ENCODE data around the gene MAP3K2.
A peak's percentile ranks its signal among the peaks of the same experiment; 100 is the strongest.

Gene MAP3K2

DNA sequence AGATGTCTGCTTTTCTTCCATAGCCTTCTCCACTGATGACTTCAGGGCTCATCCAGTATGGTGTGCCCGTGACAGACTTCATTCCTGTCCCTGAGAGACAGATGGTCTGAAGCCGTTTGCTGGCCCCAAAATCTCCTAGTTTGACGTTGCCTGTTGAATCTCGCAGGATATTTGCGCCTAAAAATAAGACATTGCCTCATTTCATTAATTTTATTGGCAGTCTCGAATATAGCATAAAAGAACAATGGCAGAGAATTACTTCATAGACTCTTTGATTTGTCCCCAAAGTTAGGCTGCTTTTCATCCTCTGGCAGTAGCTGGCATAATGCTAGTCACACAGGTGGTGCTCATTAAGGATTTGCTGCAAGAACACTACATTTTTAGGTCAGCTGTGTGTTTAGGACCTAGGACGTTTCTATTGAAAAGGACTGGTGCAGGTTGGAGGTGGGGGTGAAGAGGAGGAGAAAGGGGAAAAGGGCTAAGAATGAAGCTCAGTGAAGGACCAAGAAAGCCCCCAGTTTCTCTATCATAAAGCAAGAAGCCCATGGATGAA lies 79.1 kb downstream of the MAP3K2 start:
- Histone ChIP-seq H3K4me1 (ENCODE audit: control insufficient read depth, insufficient read depth, low read length) (no peaks in the 10 kb centered on the region), H3K27ac (ENCODE audit: low read depth, low read length) (no peak overlapping the region), H3K36me3 (ENCODE audit: control insufficient read depth, insufficient read depth, low read length) (peaks cover 8% of the 10 kb centered on the region), H3K27me3 (ENCODE audit: control insufficient read depth, insufficient read depth, low read length) (no peaks in the 10 kb centered on the region), H3K4me3 (ENCODE audit: low read length) (no peak overlapping the region), H3K9ac (ENCODE audit: low read length) (no peak overlapping the region)

DNA sequence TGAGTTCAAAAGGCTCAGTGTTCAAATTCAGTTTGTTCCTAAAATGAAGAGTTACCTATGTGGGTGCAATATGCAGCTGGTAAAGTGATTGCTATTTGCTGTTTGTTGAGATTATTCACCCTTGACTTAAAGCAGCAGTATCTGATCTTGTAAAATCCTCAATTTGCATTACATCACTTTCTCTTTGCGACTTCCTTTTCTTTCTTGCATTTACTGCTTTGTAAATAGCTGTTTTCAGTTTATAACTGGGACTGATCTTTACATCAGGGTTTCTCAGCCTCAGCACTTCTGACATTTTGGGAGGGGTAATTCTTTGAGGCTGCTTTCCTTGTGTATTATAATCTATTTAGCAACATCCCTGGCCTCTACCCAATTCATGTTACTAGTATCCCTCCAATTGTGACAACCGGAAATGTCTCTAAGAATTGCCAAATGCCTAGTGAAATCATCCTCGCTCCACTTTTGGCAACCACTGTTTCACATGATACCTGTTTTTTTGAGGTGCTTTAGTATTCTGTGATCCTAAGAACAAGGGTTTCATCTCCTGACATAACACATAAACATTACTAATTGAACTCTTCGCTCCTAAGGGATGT lies 81.7 kb downstream of the MAP3K2 start:
- Histone ChIP-seq H3K4me3 (ENCODE audit: low read length) (no peak overlapping the region), H3K9ac (ENCODE audit: low read length) (no peak overlapping the region), H3K27me3 (ENCODE audit: control insufficient read depth, insufficient read depth, low read length) (no peaks in the 10 kb centered on the region), H3K36me3 (ENCODE audit: control insufficient read depth, insufficient read depth, low read length) (peaks cover 5% of the 10 kb centered on the region), H3K4me1 (ENCODE audit: control insufficient read depth, insufficient read depth, low read length) (no peaks in the 10 kb centered on the region), H3K27ac (ENCODE audit: low read depth, low read length) (no peak overlapping the region)

DNA sequence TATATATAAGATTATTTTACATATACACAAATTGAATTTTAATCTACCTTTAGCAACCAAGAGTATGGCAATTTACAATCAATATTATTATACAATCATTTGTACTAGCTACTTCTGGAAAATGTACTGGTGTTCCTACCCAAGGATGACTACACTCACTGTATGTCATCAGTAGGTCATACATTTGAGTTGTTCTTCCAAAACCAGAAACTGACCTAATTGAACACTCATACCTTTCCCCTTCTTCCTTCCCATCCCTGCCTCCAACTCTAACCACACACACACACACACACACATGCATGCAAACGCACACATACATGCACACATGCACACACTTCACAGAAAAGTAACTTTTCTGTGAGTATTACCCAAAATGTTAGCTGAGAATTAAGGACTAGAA lies 85.6 kb downstream of the MAP3K2 start:
- H3K27me3 ChIP-seq (ENCODE audit: control insufficient read depth, insufficient read depth, low read length) = no peaks in the 10 kb centered on the region
- H3K9ac ChIP-seq (ENCODE audit: low read length) = no peak overlapping the region
- no peak overlapping the region for H3K27ac ChIP-seq (ENCODE audit: low read depth, low read length)
- H3K4me1 ChIP-seq (ENCODE audit: control insufficient read depth, insufficient read depth, low read length) = no peaks in the 10 kb centered on the region
- peaks cover 2% of the 10 kb centered on the region for H3K36me3 ChIP-seq (ENCODE audit: control insufficient read depth, insufficient read depth, low read length)
- no peak overlapping the region for H3K4me3 ChIP-seq (ENCODE audit: low read length)

DNA sequence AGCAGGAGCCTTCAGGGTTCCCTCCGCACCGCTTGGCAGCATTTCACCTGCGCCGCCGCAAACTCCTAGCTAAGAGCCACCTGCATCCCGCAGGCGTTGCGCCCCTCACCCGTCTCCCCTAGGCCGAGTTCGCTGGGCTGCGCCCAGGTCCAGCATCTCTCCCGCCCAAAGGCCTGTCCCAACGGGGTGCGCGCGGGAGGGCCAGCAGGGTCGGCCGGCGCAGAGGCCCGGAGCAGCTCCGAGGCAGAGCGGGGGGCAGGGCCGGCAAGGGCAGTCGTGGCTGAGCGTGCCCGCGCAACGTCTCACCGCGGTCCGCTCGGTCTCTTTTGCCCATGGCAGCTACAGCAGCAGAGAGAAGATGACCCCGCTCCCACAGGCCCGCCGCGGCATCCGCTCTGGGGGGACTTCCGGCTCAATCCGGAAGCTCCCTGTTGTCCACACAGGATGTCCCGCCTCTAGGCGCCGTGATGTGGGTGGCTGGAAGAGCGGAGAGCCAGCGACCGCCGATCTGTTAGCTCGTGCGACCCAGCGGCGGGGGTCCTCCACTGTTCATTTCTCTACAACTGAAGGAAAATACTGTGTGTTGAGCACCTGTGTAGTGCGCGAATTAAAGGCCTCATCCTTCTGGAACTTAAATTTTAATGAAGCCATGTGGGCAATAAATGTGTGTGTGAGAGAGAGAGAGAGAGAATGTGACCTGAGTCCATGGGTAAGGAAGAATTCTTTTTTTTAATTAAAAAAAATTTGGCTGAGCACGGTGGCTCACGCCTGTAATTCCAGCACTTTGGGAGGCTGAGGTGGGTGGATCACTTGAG lies 93.8 kb downstream of the MAP3K2 start, which contains the start of gene ERCC3:
Gene ERCC3 (minus strand): TSS at position 397 of the 815 bp plus-strand sequence. CDS start 63 bp downstream, at position 334.
- Histone ChIP-seq H3K27ac (ENCODE audit: low read depth, low read length) (peak within 1 kb of the TSS; percentile 76), H3K36me3 (ENCODE audit: control insufficient read depth, insufficient read depth, low read length) (peaks cover 17% of the 10 kb centered on the region), H3K4me1 (ENCODE audit: control insufficient read depth, insufficient read depth, low read length) (peaks cover 2% of the 10 kb centered on the region), H3K27me3 (ENCODE audit: control insufficient read depth, insufficient read depth, low read length) (no peaks in the 10 kb centered on the region), H3K9ac (ENCODE audit: low read length) (peak within 1 kb of the TSS; percentile 94), H3K4me3 (ENCODE audit: low read length) (peak within 1 kb of the TSS; percentile 95)

DNA sequence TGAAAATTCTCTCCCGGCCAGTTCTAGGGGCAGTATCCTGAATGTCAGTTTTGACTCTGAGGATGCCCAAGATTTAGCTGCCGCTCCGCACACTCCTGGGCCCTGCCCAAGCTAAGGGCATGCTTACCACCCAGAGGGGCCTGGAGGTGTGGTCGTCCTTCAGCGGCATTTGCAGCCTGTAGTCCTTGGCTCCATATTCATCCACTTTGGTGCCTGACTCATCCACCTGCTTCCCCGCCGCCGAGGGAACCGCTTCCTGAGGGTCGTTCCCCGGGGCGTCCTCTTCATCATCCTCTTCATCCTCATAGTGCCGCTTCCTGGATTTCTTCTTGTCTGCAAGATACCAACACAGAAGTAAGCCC lies 94.4 kb downstream of the MAP3K2 start:
- Histone ChIP-seq H3K27me3 (ENCODE audit: control insufficient read depth, insufficient read depth, low read length) (no peaks in the 10 kb centered on the region), H3K27ac (ENCODE audit: low read depth, low read length) (peak overlapping the region; percentile 76)

DNA sequence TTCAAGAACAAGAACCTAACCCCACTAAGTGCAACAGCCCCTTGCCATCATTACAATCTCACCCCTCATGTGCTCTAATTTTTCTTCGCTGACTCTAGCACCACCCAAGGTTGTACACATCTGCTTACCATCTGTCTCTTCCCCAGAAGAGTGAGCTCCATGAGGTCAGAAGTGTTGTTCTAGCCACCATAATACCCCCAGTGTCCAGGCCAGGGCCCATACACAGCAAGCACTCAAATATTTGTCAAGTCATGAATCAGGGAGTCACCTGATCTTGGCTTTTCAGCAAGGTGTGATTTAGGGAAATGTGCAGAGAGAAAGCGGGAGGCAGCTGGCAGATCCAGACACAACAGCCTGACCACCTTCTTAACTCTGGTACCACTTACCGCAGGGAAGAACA lies 99.5 kb downstream of the MAP3K2 start:
- Histone ChIP-seq H3K4me1 (ENCODE audit: control insufficient read depth, insufficient read depth, low read length) (peaks cover 1% of the 10 kb centered on the region), H3K4me3 (ENCODE audit: low read length) (no peak overlapping the region), H3K36me3 (ENCODE audit: control insufficient read depth, insufficient read depth, low read length) (peaks cover 41% of the 10 kb centered on the region), H3K27me3 (ENCODE audit: control insufficient read depth, insufficient read depth, low read length) (no peaks in the 10 kb centered on the region), H3K27ac (ENCODE audit: low read depth, low read length) (no peak overlapping the region), H3K9ac (ENCODE audit: low read length) (no peak overlapping the region)

More for the DNA sequence above, 94.4 kb downstream of the MAP3K2 start:
- H3K36me3 ChIP-seq (ENCODE audit: control insufficient read depth, insufficient read depth, low read length) = peaks cover 22% of the 10 kb centered on the region
- H3K4me3 ChIP-seq (ENCODE audit: low read length) = peak overlapping the region; percentile 95
- H3K9ac ChIP-seq (ENCODE audit: low read length) = peak overlapping the region; percentile 94
- H3K4me1 ChIP-seq (ENCODE audit: control insufficient read depth, insufficient read depth, low read length) = peaks cover 2% of the 10 kb centered on the region

DNA sequence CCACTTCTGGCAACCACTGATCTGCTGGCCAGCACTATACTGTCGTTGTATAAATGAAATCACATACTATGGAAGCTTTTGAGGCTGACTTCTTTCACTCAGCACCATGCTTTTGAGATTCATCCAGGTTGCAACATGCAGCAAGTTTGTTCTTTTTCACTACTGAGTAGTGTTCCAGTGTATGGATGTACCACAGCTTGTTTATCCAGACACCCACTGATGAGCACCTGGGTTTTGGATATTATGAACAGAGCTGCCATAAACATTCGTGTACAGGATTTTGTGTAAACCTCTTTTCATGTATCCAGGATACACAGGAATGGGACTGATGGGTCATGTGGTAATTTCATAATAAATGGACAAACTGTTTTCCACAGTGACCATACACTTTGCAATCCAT lies 104.5 kb downstream of the MAP3K2 start:
- Histone ChIP-seq H3K36me3 (ENCODE audit: control insufficient read depth, insufficient read depth, low read length) (peaks cover 40% of the 10 kb centered on the region), H3K4me3 (ENCODE audit: low read length) (no peak overlapping the region)

DNA sequence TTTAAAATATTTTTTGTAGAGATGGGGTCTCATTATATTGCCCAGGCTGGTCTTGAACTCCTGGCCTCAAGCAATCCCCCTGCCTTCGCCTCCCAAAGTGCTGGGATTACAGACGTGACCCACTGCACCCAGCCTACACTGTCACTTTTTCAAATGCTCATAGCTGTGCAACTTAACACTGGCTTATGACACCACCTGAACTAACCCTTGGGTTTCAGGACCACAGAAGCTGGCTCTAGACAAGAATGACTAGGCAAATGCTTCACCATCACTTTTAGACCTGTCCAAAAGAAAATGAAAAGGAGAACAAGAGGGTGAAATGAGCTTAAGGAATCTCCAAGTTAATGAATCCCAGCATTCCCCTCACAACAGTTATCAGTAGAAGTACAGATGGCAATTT lies 107.1 kb downstream of the MAP3K2 start:
- Histone ChIP-seq H3K4me3 (ENCODE audit: low read length) (no peak overlapping the region), H3K27ac (ENCODE audit: low read depth, low read length) (no peak overlapping the region), H3K36me3 (ENCODE audit: control insufficient read depth, insufficient read depth, low read length) (peaks cover 41% of the 10 kb centered on the region), H3K27me3 (ENCODE audit: control insufficient read depth, insufficient read depth, low read length) (no peaks in the 10 kb centered on the region), H3K9ac (ENCODE audit: low read length) (no peak overlapping the region), H3K4me1 (ENCODE audit: control insufficient read depth, insufficient read depth, low read length) (no peaks in the 10 kb centered on the region)

More for the DNA sequence above, 104.5 kb downstream of the MAP3K2 start:
- Histone ChIP-seq H3K27ac (ENCODE audit: low read depth, low read length) (no peak overlapping the region), H3K9ac (ENCODE audit: low read length) (no peak overlapping the region), H3K4me1 (ENCODE audit: control insufficient read depth, insufficient read depth, low read length) (no peaks in the 10 kb centered on the region), H3K27me3 (ENCODE audit: control insufficient read depth, insufficient read depth, low read length) (no peaks in the 10 kb centered on the region)

DNA sequence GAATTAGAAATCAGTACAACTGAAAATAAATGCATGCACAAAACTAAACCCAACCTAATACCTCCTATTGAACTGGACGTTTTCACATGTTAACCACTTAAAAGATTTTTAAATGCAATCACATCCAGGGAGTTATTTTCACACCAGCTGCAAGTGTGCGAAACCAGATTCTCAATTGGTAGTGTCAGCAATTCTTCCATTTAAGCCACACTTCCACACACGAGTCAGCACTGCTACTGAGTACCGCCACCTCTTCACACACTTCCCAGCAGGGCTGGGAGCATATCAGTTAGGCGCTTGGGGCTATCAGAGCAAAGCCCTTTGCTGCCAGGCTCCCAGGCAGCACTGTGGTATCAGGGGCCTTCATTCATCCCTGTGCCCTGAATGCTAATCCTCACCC lies 108.0 kb downstream of the MAP3K2 start:
- peaks cover 45% of the 10 kb centered on the region for H3K36me3 ChIP-seq (ENCODE audit: control insufficient read depth, insufficient read depth, low read length)
- H3K27me3 ChIP-seq (ENCODE audit: control insufficient read depth, insufficient read depth, low read length) = no peaks in the 10 kb centered on the region

DNA sequence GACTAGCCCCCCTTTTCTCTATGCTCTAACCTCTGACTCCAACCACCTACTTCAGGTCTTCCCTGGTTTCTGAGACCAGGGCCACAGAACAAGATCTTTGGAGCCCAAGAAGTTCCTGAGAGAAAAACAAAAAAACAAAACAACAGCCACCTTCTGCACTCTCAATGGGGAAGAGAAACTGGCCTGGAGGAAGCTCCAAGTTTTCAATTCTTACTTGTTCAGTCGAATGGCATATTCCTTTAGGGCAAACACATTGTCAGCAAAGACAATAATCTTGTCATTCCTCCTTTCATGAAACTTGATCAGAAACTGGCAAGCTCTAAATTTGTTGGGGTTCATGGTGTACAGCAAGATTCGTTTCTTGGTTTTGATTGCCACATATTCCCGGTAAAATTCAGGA lies 108.8 kb downstream of the MAP3K2 start:
- Histone ChIP-seq H3K27me3 (ENCODE audit: control insufficient read depth, insufficient read depth, low read length) (no peaks in the 10 kb centered on the region), H3K4me1 (ENCODE audit: control insufficient read depth, insufficient read depth, low read length) (no peaks in the 10 kb centered on the region), H3K9ac (ENCODE audit: low read length) (no peak overlapping the region), H3K4me3 (ENCODE audit: low read length) (no peak overlapping the region), H3K27ac (ENCODE audit: low read depth, low read length) (no peak overlapping the region), H3K36me3 (ENCODE audit: control insufficient read depth, insufficient read depth, low read length) (peaks cover 40% of the 10 kb centered on the region)

More for the DNA sequence above, 108.0 kb downstream of the MAP3K2 start:
- H3K9ac ChIP-seq (ENCODE audit: low read length) = no peak overlapping the region
- H3K4me3 ChIP-seq (ENCODE audit: low read length) = no peak overlapping the region
- no peaks in the 10 kb centered on the region for H3K4me1 ChIP-seq (ENCODE audit: control insufficient read depth, insufficient read depth, low read length)
- H3K27ac ChIP-seq (ENCODE audit: low read depth, low read length) = no peak overlapping the region

DNA sequence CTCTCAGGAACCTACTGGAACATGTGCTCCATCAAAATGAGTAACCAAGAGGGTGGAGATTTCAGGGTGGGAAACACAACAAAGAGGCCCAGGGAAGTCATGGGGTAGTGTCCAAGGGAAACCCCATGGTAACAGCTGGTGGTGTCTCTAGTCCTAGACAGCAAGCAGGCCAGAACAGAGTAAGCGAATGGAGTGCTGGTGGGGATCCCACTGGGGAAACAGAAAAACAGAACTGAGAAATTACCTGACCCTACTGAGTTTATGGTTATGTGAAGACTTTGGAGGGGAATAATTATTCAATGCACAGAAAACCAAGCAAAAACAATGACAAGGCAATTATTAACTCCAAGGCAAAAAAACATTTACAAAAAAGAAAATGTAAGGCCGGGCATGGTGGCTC lies 110.7 kb downstream of the MAP3K2 start:
- Histone ChIP-seq H3K4me1 (ENCODE audit: control insufficient read depth, insufficient read depth, low read length) (no peaks in the 10 kb centered on the region), H3K27me3 (ENCODE audit: control insufficient read depth, insufficient read depth, low read length) (no peaks in the 10 kb centered on the region), H3K4me3 (ENCODE audit: low read length) (no peak overlapping the region), H3K27ac (ENCODE audit: low read depth, low read length) (no peak overlapping the region), H3K9ac (ENCODE audit: low read length) (no peak overlapping the region), H3K36me3 (ENCODE audit: control insufficient read depth, insufficient read depth, low read length) (peaks cover 37% of the 10 kb centered on the region)

DNA sequence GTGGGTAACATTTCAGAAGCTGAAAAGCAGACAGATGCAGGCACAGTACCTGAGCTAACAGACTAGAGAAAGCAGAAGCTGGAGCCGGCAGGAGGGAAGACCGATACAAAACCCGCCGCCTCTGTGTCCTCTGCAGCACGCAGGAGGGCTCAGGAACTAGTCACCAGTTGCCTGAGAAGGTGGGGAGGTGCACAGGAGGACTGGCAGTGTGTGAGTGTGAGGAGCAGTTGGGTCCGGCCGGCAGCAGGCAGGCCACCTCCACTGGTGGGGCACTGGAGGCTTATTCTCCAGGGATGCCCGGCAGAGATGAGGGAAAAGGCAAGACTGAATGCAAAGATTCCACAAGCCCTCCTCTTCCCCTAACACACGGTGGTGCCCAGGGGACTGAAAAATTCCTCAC lies 112.0 kb downstream of the MAP3K2 start:
- Histone ChIP-seq H3K4me1 (ENCODE audit: control insufficient read depth, insufficient read depth, low read length) (no peaks in the 10 kb centered on the region), H3K36me3 (ENCODE audit: control insufficient read depth, insufficient read depth, low read length) (peaks cover 42% of the 10 kb centered on the region), H3K9ac (ENCODE audit: low read length) (no peak overlapping the region), H3K27me3 (ENCODE audit: control insufficient read depth, insufficient read depth, low read length) (no peaks in the 10 kb centered on the region), H3K27ac (ENCODE audit: low read depth, low read length) (no peak overlapping the region), H3K4me3 (ENCODE audit: low read length) (no peak overlapping the region)

All from rectal smooth muscle tissue (tissue), 1 donor.